Osteocyte (in vitro differentiated cells): ENCODE data around the gene ATP9A. TPM values are rescaled to one million over a fixed set of nuclear protein-coding genes. Genes with fewer than 3 reads are reported as not detected.

ENCODE experiments used
- DNase-seq: peaks from one replicate; pipeline ENCODE4 v3.0.0; 2021; ENCODE audit warnings: mixed read lengths; ENCODE audit not compliant: unreplicated experiment; ENCODE audit errors: extremely low spot score
- H3K27ac Mint-ChIP-seq: one replicate; pipeline ENCODE4 v1.8.0; 2021; ENCODE audit warnings: mild to moderate bottlenecking, mixed read lengths; ENCODE audit not compliant: unreplicated experiment
- H3K27me3 Mint-ChIP-seq: one replicate; pipeline ENCODE4 v1.8.0; 2021; ENCODE audit warnings: mixed read lengths; ENCODE audit not compliant: unreplicated experiment
- H3K36me3 Mint-ChIP-seq: one replicate; pipeline ENCODE4 v1.8.0; 2021; ENCODE audit warnings: mixed read lengths; ENCODE audit not compliant: unreplicated experiment
- H3K4me1 Mint-ChIP-seq: one replicate; pipeline ENCODE4 v1.8.0; 2021; ENCODE audit warnings: mixed read lengths; ENCODE audit not compliant: unreplicated experiment
- H3K4me3 Mint-ChIP-seq: one replicate; pipeline ENCODE4 v1.8.0; 2021; ENCODE audit warnings: mild to moderate bottlenecking, moderate library complexity, mixed read lengths; ENCODE audit not compliant: unreplicated experiment
- H3K9me3 Mint-ChIP-seq: one replicate; pipeline ENCODE4 v1.8.0; 2021; ENCODE audit warnings: mixed read lengths; ENCODE audit not compliant: unreplicated experiment
- total RNA-seq: library from RNA; stranded (reverse); gene quantifications from 2 replicates; pipeline ENCODE4 v1.2.1, GENCODE V29; 2021
- TF ChIP-seq, protein P1 (sequence below): fragments of 200-600 bp; sonication (generic); IDR thresholded peaks from 2 replicates; pipeline ENCODE4 v1.5.0; 2021; ENCODE audit warnings: antibody characterized with exemption, mild to moderate bottlenecking, moderate library complexity

The ATP9A gene
- total RNA-seq, 1 donor from 2014 or later, result 58.4 TPM

DNA sequence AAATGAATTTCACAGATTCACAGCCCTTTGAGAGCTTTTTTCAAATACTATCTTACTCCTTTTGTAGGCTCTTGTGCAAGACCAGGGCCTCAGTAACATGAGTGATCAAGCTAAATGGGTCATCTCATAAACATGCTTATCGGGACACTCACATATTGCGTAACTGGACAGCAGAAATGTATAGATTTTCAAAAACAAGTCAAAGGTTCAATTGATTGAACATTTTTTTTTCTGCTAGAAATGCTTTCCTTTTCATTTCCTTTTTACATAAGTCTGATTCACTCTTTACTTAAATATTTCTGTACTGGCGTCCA is 42.8 kb upstream of the ATP9A start:
- Mint-ChIP-seq H3K4me1 (no peaks in the 10 kb centered on the region), H3K4me3 (no peak overlapping the region), H3K27me3 (peaks cover 5% of the 10 kb centered on the region), H3K27ac (no peak overlapping the region), H3K36me3 (no peaks in the 10 kb centered on the region), H3K9me3 (no peaks in the 10 kb centered on the region)
- no peak for DNase-seq
- TF ChIP-seq, protein P1, sequence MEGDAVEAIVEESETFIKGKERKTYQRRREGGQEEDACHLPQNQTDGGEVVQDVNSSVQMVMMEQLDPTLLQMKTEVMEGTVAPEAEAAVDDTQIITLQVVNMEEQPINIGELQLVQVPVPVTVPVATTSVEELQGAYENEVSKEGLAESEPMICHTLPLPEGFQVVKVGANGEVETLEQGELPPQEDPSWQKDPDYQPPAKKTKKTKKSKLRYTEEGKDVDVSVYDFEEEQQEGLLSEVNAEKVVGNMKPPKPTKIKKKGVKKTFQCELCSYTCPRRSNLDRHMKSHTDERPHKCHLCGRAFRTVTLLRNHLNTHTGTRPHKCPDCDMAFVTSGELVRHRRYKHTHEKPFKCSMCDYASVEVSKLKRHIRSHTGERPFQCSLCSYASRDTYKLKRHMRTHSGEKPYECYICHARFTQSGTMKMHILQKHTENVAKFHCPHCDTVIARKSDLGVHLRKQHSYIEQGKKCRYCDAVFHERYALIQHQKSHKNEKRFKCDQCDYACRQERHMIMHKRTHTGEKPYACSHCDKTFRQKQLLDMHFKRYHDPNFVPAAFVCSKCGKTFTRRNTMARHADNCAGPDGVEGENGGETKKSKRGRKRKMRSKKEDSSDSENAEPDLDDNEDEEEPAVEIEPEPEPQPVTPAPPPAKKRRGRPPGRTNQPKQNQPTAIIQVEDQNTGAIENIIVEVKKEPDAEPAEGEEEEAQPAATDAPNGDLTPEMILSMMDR, result no peak

DNA sequence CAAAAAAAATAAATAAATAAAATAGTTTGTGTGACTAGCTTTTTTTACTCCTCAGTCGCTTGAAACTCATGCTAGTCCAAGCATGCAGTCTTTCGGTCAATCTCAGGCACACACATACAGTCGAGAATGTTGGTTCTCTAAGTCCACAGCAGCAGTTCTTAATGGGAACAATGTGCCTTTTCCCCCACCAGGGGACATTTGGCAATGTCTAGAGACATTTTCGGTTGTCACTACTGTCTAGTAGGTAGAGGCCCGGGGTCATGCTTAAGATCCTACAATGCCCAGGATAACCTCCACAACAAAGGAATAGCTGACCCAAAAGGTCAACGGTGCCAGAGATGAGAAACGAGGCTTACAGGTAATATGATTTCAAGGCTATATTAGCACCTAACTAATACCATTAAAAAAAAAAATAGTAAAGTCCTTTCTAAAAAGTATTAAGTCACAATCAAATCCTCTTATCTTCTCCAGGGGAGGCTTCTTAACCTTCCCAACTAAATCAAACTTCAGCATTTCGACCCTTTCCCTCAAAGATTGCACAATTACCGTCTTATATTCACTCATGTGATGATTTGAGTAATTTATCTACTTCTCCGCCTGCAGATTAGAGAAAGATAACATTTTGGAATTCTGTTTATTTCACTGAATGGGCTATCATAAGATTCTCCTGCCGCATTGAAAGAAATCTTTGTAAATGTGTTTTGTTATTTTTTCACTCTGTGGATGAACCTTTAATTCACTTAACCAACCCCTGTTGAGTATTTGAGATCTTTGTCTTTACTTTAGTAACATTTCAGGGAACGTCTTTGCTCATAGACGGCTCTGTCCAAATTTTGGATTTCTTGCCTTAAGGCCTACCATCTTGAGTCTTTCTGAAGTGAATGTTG is 42.2 kb upstream of the ATP9A start:
- no peaks in the 10 kb centered on the region for H3K4me1 Mint-ChIP-seq
- H3K36me3 Mint-ChIP-seq, result no peaks in the 10 kb centered on the region
- DNase-seq, result no peak
- no peaks in the 10 kb centered on the region for H3K9me3 Mint-ChIP-seq
- H3K27ac Mint-ChIP-seq, result no peak overlapping the region
- no peak overlapping the region for H3K4me3 Mint-ChIP-seq
- TF ChIP-seq, protein P1, result peak; percentile 7
- H3K27me3 Mint-ChIP-seq, result peaks cover 5% of the 10 kb centered on the region

DNA sequence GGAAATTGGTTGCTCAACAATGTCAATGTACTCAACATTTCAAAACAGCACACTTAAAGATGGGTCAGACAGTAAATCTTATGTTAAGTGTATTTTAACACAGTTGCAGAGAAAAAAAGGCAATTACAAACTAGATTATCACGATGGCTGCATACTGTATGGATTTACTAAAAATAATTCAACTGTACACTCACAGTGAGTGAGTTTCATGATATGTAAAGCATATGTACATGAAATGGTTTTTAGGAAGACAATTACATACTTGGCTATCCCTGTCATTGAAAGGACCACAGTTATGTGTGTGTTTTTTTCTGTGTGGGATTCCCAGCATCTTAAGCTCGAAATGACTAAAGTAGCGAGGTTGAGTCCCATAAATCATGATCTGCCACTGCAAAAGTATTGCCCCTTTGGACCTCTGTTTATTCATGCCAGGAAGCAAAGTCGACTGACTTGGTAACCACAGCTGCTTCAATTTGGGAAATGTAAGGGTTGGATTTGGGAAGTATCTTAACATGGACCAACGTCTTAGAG is 39.6 kb upstream of the ATP9A start:
- no peaks in the 10 kb centered on the region for H3K36me3 Mint-ChIP-seq
- no peak for DNase-seq
- TF ChIP-seq, protein P1, result no peak

DNA sequence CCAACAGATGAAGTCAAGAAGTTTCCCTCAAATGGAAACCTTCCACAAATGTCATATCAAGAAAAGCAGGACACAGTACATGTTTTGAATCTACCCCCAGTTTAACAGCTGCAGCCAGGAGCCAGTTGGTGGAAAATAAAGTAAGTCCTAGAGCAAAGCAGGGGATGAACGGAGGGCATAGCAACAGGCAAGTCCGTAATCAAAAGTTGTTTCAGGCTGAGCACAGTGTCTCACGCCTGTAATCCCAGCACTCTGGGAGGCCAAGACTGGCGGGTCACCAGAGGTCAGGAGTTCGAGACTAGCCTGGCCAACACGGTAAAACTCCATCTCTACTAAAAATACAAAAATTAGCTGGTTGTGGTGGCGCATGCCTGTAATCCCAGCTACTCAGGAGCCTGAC is 36.6 kb upstream of the ATP9A start:
- no peak for DNase-seq
- H3K27me3 Mint-ChIP-seq, result peaks cover 11% of the 10 kb centered on the region
- no peak overlapping the region for H3K27ac Mint-ChIP-seq
- H3K9me3 Mint-ChIP-seq, result no peaks in the 10 kb centered on the region
- TF ChIP-seq, protein P1, result no peak
- H3K36me3 Mint-ChIP-seq, result no peaks in the 10 kb centered on the region
- no peak overlapping the region for H3K4me3 Mint-ChIP-seq
- peaks cover 14% of the 10 kb centered on the region for H3K4me1 Mint-ChIP-seq

More for the DNA sequence above, 39.6 kb upstream of the ATP9A start:
- Mint-ChIP-seq H3K4me3 (no peak overlapping the region), H3K9me3 (no peaks in the 10 kb centered on the region), H3K27me3 (peaks cover 9% of the 10 kb centered on the region), H3K27ac (no peak overlapping the region), H3K4me1 (no peaks in the 10 kb centered on the region)

DNA sequence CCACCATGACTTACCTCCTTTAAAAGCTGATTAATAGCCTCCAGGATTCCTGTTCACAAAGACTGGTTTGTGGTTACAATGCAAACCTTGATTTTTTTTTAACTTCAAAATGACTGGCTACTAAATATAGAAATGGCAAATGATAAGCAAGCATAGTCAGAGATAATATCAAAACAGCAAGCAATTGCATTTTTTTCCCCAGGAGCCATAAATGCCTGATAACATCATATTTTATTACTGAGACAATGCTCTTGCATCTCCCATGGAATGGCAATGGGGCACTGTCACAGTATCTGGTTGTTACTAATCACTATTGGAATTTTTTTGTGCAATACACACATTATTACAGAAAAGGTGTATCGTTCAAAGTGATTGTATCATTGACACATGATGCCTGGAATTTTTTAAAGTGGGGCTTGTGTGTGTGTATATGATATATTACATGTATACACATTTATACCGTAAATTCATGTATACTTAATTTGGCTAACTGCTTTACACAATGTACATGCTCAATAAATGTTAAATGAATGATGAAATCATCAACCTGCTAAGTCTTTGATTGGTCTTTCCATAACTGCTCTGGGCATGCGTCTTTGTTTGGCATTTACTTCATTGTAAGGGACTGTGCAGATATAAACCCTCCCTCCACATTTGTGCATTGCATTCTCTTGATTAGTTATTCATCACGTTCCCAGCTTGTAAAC is 35.1 kb upstream of the ATP9A start:
- no peak overlapping the region for H3K27ac Mint-ChIP-seq
- no peaks in the 10 kb centered on the region for H3K36me3 Mint-ChIP-seq
- H3K4me3 Mint-ChIP-seq, result no peak overlapping the region
- no peak for DNase-seq
- peaks cover 17% of the 10 kb centered on the region for H3K27me3 Mint-ChIP-seq
- TF ChIP-seq, protein P1, result no peak
- peaks cover 21% of the 10 kb centered on the region for H3K4me1 Mint-ChIP-seq
- no peaks in the 10 kb centered on the region for H3K9me3 Mint-ChIP-seq
